K562 (cell line): ENCODE results near the gene PLCL1. TPM values are rescaled to one million over a fixed set of nuclear protein-coding genes. Genes with fewer than 3 reads are reported as not detected.

ENCODE experiments used
- ATAC-seq: fragments of 200-7000 bp; cut with Tn5 transposase; 3 replicates; pipeline ENCODE4 v1.9.1; 2020; ENCODE audit warnings: moderate library complexity
- BruUV-seq: library from RNA; stranded (reverse); fragments of 400-500 nt; replicated peaks from 2 replicates; lab custom pipeline; 2021; lab: Mats Ljungman, UMichigan
- CTCF ChIA-PET: fragments of 300-600 bp; formaldehyde crosslinking; extraction: SDS; loops from one replicate; lab custom pipeline; 2021; ENCODE audit warnings: low intra/inter-chr PET ratio; lab: Yijun Ruan, JAX
- POLR2A ChIA-PET: fragments of 300-600, 350-650 bp; sonication (Branson Sonifier 250); formaldehyde crosslinking; extraction: SDS; loops from one replicate; lab custom pipeline; 2021; ENCODE audit warnings: antibody characterized with exemption, inconsistent platforms; lab: Yijun Ruan, JAX
- DNase-seq, 4 experiments: peaks; one replicate each; pipeline versions ENCODE4 v3.0.0 to v3.0.0-alpha.2; 2011 to 2018; ENCODE audit warnings: low spot score in 3 of 4, mixed read lengths in 3 of 4; ENCODE audit errors: extremely low read depth in 1 of 4
- FAIRE-seq: peaks from 2 replicates; lab custom pipeline; 2011; peaks lifted over from hg19 to GRCh38; lab: Jason Lieb, UNC
- H2AFZ ChIP-seq: 2 replicates; pipeline ENCODE4 v1.6.0; 2011; ENCODE audit warnings: low read depth, low read length, control low read depth, inconsistent platforms
- H3K27ac ChIP-seq: fragments of 200-600 bp; 3 replicates; pipeline ENCODE4 v1.8.0; 2011; ENCODE audit warnings: low read depth, mild to moderate bottlenecking, control low read depth, inconsistent platforms, low read length, moderate library complexity, mixed read lengths; ENCODE audit errors: extremely low read depth
- H3K27me3 ChIP-seq, 2 experiments: fragments of 300-600 bp in 1 of 2; 2 replicates in 1 of 2; 3 replicates in 1 of 2; pipeline versions ENCODE4 v1.6.0 to v1.8.0; 2011; ENCODE audit warnings: inconsistent platforms in 2 of 2, low read length in 2 of 2, mild to moderate bottlenecking in 1 of 2, mixed read lengths in 1 of 2, moderate library complexity in 1 of 2; ENCODE audit not compliant: control insufficient read depth in 2 of 2, insufficient read depth in 2 of 2
- H3K36me3 ChIP-seq: fragments of 300-600 bp; 3 replicates; pipeline ENCODE4 v1.8.0; 2011; ENCODE audit warnings: mild to moderate bottlenecking, low read length, inconsistent platforms; ENCODE audit not compliant: control insufficient read depth, insufficient read depth
- H3K4me1 ChIP-seq, 2 experiments: fragments of 200-600 bp in 1 of 2; replicated peaks in 1 of 2; 2 replicates in 1 of 2; 3 replicates in 1 of 2; pipeline versions ENCODE4 v1.5.1 to v1.8.0; 2011; ENCODE audit warnings: inconsistent platforms in 2 of 2, low read length in 2 of 2, mild to moderate bottlenecking in 1 of 2, mixed read lengths in 1 of 2, moderate library complexity in 1 of 2; ENCODE audit not compliant: control insufficient read depth in 2 of 2, insufficient read depth in 2 of 2
- H3K4me2 ChIP-seq: 2 replicates; pipeline ENCODE4 v1.6.1; 2011; ENCODE audit warnings: low read length, control low read depth, inconsistent platforms, mixed read lengths; ENCODE audit not compliant: insufficient read depth
- H3K4me3 ChIP-seq: fragments of 200-600 bp; sonication (generic), shearing (Covaris generic); 2 replicates; pipeline ENCODE4 v1.5.1; 2016; ENCODE audit warnings: control low read depth, inconsistent platforms
- H3K79me2 ChIP-seq: fragments of 200-600 bp; 3 replicates; pipeline ENCODE4 v1.8.0; 2011; ENCODE audit warnings: low read length, inconsistent platforms; ENCODE audit not compliant: control insufficient read depth, insufficient read depth
- H3K9ac ChIP-seq, 2 experiments: 2 replicates each; pipeline versions ENCODE4 v1.6.0 to v1.6.1; 2011; ENCODE audit warnings: low read depth in 2 of 2, low read length in 2 of 2, control low read depth in 1 of 2, inconsistent platforms in 1 of 2, mild to moderate bottlenecking in 1 of 2, mixed read lengths in 1 of 2; ENCODE audit not compliant: insufficient read depth in 1 of 2
- H3K9me1 ChIP-seq: one replicate; pipeline ENCODE4 v1.6.0; 2011; ENCODE audit warnings: inconsistent platforms, mild to moderate bottlenecking, low read length, moderate library complexity; ENCODE audit not compliant: control insufficient read depth, insufficient read depth
- H3K9me3 ChIP-seq: replicated peaks from 2 replicates; pipeline ENCODE4 v1.5.1; 2011; ENCODE audit warnings: low read depth, low read length, inconsistent platforms; ENCODE audit not compliant: control insufficient read depth, insufficient read depth
- H4K20me1 ChIP-seq: replicated peaks from 2 replicates; pipeline ENCODE4 v1.6.1; 2011; ENCODE audit warnings: low read length, inconsistent platforms, mixed read lengths; ENCODE audit not compliant: control insufficient read depth, insufficient read depth
- BCL6 ChIP-seq: fragments of 250-450 bp; sonication (Bioruptor Pico); IDR thresholded peaks from 2 replicates; pipeline ENCODE4 v1.4.0; 2020
- CREM ChIP-seq: IDR thresholded peaks from 2 replicates; pipeline ENCODE4 v1.6.1; 2014; ENCODE audit warnings: antibody characterized with exemption, low read depth
- DIDO1 ChIP-seq: fragments of 450-650 bp; IDR thresholded peaks from 2 replicates; pipeline ENCODE4 v1.6.1; 2016; ENCODE audit warnings: low read depth, missing biosample characterization, missing genetic modification characterization
- FOXA3 ChIP-seq, 2 experiments: fragments of 450-650 bp in 1 of 2; sonication (generic) in 1 of 2; formaldehyde crosslinking; IDR thresholded peaks in 1 of 2; conservative IDR thresholded peaks in 1 of 2; 2 replicates each; pipeline versions ENCODE4 v1.4.0 to v1.8.0; 2020 to 2022; ENCODE audit warnings: mild to moderate bottlenecking in 2 of 2, missing genetic modification reagents in 1 of 2
- GATAD2B ChIP-seq: fragments of 450-650 bp; IDR thresholded peaks from 2 replicates; pipeline ENCODE4 v1.6.1; 2017; ENCODE audit warnings: mild to moderate bottlenecking, borderline replicate concordance
- HNRNPK ChIP-seq: fragments of 200-400 bp; formaldehyde crosslinking; IDR thresholded peaks from one replicate; pipeline ENCODE4 v1.6.1; 2018; ENCODE audit warnings: mild to moderate bottlenecking, low read depth, low read length; ENCODE audit not compliant: poor library complexity, severe bottlenecking
- MCM7 ChIP-seq, 2 experiments: fragments of 450-650 bp; IDR thresholded peaks; 2 replicates each; pipeline ENCODE4 v1.6.1; 2016 to 2018
- PKNOX1 ChIP-seq: fragments of 450-650 bp; IDR thresholded peaks from 2 replicates; pipeline ENCODE4 v1.6.1; 2016
- PURB ChIP-seq: sonication (generic); formaldehyde crosslinking; IDR thresholded peaks from 2 replicates; pipeline ENCODE4 v1.9.0; 2021; ENCODE audit warnings: low read depth, mild to moderate bottlenecking, missing genetic modification reagents
- TARDBP ChIP-seq: fragments of 450-650 bp; IDR thresholded peaks from 2 replicates; pipeline ENCODE4 v1.6.1; 2016
- TEAD4 ChIP-seq, 2 experiments: sonication (generic) in 1 of 2; formaldehyde crosslinking in 1 of 2; IDR thresholded peaks; 2 replicates each; pipeline versions ENCODE4 v1.6.1 to v1.8.0; 2012 to 2022; ENCODE audit warnings: borderline replicate concordance in 1 of 2, inconsistent platforms in 1 of 2, low read length in 1 of 2, mild to moderate bottlenecking in 1 of 2, missing genetic modification reagents in 1 of 2
- U2AF2 ChIP-seq: fragments of 200-400 bp; formaldehyde crosslinking; optimal IDR thresholded peaks from 2 replicates; pipeline ENCODE3; 2017; ENCODE audit warnings: low read depth, mild to moderate bottlenecking, low read length
- WGBS: fragments of 100-300 bp; shearing (Covaris generic); methylation state at CpG from one replicate; pipeline ENCODE4 v1.1.6; 2016; ENCODE audit warnings: low coverage, mixed read lengths; ENCODE audit not compliant: insufficient coverage; ENCODE audit errors: missing lambda C conversion rate; 5-methylcytosine and 5-hydroxymethylcytosine counted together
- in situ Hi-C: fragments of 300-500 bp; cut with MboI; formaldehyde crosslinking; loops from 4 replicates; pipeline ENCODE4 v1.15.0; 2018; ENCODE audit warnings: inconsistent platforms, mixed read lengths
- intact Hi-C: fragments of 100-400 bp; cut with micrococcal nuclease; formaldehyde crosslinking; loops from 2 replicates; pipeline ENCODE4 v1.14.2; 2022
- polyA plus RNA-seq, 8 experiments: library from polyadenylated mRNA; depleted of rRNA in 4 of 8; stranded (reverse) in 5 of 8; unstranded in 3 of 8; fragments of >200 nt; fragmentation: Nextera tagmentation in 2 of 8; fragmentation: Illumina TruSeq in 1 of 8; extraction: Ambion mirVana in 2 of 8; extraction: Trizol in 1 of 8; gene quantifications; 2 replicates each; pipeline versions ENCODE4 v1.2.1 to v1.2.3, GENCODE V29; 2011 to 2014; ENCODE audit warnings: inconsistent platforms in 1 of 8, missing spikeins in 1 of 8
- total RNA-seq, 7 experiments: library from RNA; depleted of rRNA in 6 of 7; stranded (reverse); fragments of >200 nt in 6 of 7; fragmentation: Illumina TruSeq in 2 of 7; extraction: Trizol in 2 of 7; gene quantifications; 2 replicates each; pipeline versions ENCODE4 v1.2.1 to v1.2.3, GENCODE V29; 2011 to 2021; ENCODE audit warnings: low replicate concordance in 1 of 7
- TF ChIP-seq, protein P1 (sequence below): fragments of 150-350 bp; conservative IDR thresholded peaks from 2 replicates; pipeline ENCODE4 v1.6.1; 2014; ENCODE audit warnings: low read length
- TF ChIP-seq, protein P2 (sequence below), 2 experiments: fragments of 450-650 bp; conservative IDR thresholded peaks; 2 replicates each; pipeline ENCODE4 v1.6.1; 2017; ENCODE audit warnings: mild to moderate bottlenecking in 2 of 2, moderate library complexity in 2 of 2

PLCL1 gene
- total and polyA plus RNA-seq, 9 of the 15 experiments (the other 6 are each of a cell fraction or from before 2014, with no cell fraction given) = 2.0 to 17.7 (median 8.6) TPM

DNA sequence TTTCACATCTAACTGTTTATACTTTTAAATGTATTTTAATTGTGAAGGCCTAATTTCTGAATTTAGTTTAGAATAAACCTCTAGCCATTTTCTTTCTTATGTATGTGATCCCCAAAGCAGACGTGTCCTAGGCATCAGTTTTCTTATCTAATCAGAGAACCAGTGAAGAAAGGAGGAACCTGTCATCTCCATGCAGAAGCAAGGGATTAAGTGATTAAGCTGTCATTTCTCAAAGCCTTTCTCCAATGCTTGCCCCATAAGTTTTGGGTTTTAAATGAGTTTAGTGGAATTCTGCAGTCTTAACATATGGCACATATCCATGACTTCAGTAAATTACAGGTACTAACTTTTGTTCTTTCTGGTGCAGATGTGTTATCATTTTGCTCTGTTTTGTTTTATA is 190.4 kb downstream of the PLCL1 start:
- no TSS peak for BruUV-seq
- TF ChIP-seq PKNOX1 = peak; percentile 69
- no peak for TF ChIP-seq MCM7 (IDR thresholded peaks at IDR 0.05)
- no peak for TF ChIP-seq FOXA3 (CRISPR knock-in tag; conservative IDR thresholded peaks at IDR 0.05 in 1 of 2, IDR thresholded peaks at IDR 0.05 in 1 of 2)
- no peak for TF ChIP-seq BCL6 (CRISPR knock-in tag)
- TF ChIP-seq TARDBP = no peak
- 0 out of 2 replicates have a peak, but pooled peaks have one; percentile 23 for TF ChIP-seq CREM
- TF ChIP-seq U2AF2 = no peak
- no peak for TF ChIP-seq DIDO1 (tag)
- TF ChIP-seq, protein P1, sequence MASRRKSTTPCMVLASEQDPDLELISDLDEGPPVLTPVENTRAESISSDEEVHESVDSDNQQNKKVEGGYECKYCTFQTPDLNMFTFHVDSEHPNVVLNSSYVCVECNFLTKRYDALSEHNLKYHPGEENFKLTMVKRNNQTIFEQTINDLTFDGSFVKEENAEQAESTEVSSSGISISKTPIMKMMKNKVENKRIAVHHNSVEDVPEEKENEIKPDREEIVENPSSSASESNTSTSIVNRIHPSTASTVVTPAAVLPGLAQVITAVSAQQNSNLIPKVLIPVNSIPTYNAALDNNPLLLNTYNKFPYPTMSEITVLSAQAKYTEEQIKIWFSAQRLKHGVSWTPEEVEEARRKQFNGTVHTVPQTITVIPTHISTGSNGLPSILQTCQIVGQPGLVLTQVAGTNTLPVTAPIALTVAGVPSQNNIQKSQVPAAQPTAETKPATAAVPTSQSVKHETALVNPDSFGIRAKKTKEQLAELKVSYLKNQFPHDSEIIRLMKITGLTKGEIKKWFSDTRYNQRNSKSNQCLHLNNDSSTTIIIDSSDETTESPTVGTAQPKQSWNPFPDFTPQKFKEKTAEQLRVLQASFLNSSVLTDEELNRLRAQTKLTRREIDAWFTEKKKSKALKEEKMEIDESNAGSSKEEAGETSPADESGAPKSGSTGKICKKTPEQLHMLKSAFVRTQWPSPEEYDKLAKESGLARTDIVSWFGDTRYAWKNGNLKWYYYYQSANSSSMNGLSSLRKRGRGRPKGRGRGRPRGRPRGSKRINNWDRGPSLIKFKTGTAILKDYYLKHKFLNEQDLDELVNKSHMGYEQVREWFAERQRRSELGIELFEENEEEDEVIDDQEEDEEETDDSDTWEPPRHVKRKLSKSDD = no peak
- TF ChIP-seq, protein P2, sequence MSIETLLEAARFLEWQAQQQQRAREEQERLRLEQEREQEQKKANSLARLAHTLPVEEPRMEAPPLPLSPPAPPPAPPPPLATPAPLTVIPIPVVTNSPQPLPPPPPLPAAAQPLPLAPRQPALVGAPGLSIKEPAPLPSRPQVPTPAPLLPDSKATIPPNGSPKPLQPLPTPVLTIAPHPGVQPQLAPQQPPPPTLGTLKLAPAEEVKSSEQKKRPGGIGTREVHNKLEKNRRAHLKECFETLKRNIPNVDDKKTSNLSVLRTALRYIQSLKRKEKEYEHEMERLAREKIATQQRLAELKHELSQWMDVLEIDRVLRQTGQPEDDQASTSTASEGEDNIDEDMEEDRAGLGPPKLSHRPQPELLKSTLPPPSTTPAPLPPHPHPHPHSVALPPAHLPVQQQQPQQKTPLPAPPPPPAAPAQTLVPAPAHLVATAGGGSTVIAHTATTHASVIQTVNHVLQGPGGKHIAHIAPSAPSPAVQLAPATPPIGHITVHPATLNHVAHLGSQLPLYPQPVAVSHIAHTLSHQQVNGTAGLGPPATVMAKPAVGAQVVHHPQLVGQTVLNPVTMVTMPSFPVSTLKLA (conservative IDR thresholded peaks at IDR 0.05) = 0 out of 4 replicates have a peak, but pooled peaks of 1 of the 2 experiments have one; percentile 18
- 0 out of 2 replicates have a peak, but pooled peaks have one; percentile 47 for TF ChIP-seq GATAD2B
- no peak for TF ChIP-seq PURB
- TF ChIP-seq TEAD4 (IDR thresholded peaks at IDR 0.05; ENCODE audit: low read length) = peak; percentile 58; the same call in 1 of the 2 replicates
- TF ChIP-seq TEAD4 (CRISPR knock-in tag; IDR thresholded peaks at IDR 0.05; ENCODE audit: borderline replicate concordance) = no peak
- no peak for TF ChIP-seq HNRNPK

More for the DNA sequence above, 190.4 kb downstream of the PLCL1 start:
- 0% methylated on average over 1 of the region's 1 CpG for WGBS
- Histone ChIP-seq H3K9ac (no peak overlapping the region), H3K27ac (no peak overlapping the region; the same call in 1 of the 3 replicates), H3K9me1 (no peaks in the 10 kb centered on the region), H3K79me2 (peaks cover 76% of the 10 kb centered on the region), H3K4me2 (0 out of 2 replicates have a peak overlapping the region, but pooled peaks have one; percentile 12), H3K27me3 (no peaks in the 10 kb centered on the region), H2AFZ (no peak overlapping the region), H3K36me3 (peaks cover 10% of the 10 kb centered on the region; the same call in 2 of the 3 replicates), H3K9me3 (peaks cover 6% of the 10 kb centered on the region; the same call in 1 of the 2 replicates), H3K4me1 (peaks cover 22 to 56% of the 10 kb centered on the region in 2 experiments), H3K4me3 (no peak overlapping the region), H4K20me1 (no peaks in the 10 kb centered on the region)
- POLR2A ChIA-PET = interaction anchor here (1.2 kb wide), 1 partner anchor 10 kb away, joined by 3 read pairs; no protein-coding TSS in a partner anchor
- CTCF ChIA-PET = no interaction called here
- peak in 2 of 4 experiments; percentile 27 to 48 for DNase-seq
- intact Hi-C loops = loop anchor here (5.0 kb wide), 3 partner anchors 53 to 192 kb away; partner anchors contain the start of gene PLCL1
- peak; percentile 11 for FAIRE-seq
- in situ Hi-C loops = no loop called here
- ATAC-seq = peak; percentile 34; the same call in 2 of the 3 replicates
